GM19351 (cell line): Measurements from ENCODE around the gene SPATC1L.

ENCODE experiments used
- ATAC-seq: cut with Tn5 transposase; IDR thresholded peaks from one replicate; pipeline ENCODE4 v1.9.1; 2021; ENCODE audit warnings: mild to moderate bottlenecking, moderate library complexity; ENCODE audit not compliant: unreplicated experiment

Gene SPATC1L

DNA sequence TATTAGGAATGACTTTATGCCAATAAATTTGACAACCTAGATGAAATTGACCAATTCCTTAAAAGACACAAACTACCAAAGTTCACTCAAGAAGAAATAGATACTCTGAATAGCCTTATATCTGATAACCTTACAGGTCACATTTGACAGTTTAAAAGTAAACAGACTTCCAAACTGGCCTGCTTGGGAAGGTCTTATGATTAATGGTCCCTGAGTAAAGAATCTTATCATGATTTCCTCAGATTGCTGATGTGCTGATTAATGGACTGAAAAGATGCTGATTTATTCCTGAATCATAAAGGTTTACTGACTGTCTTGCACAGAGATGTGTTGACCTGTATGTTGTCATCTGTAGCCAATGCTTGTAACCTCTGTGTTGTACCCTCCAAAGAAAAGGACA is 19.2 kb downstream of the SPATC1L start:
- no peak for ATAC-seq

DNA sequence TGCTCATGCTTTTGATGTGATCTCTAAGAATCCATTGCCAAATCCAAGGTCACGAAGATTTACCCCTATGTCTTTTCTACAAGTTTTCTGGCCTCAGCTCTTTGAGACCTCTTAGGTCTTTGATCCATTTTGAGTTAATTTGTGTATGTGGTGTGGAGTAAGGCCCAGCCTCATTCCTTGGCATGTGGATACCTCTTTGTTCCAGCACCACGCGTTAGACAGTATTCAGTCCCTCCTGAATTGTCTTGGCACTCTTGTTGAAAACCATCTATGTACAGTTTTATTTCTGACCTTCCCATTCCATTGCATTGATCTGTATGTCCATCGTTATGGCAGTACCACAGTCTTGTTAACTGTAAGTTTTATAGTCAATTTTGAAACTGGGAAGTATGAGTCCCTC is 20.9 kb downstream of the SPATC1L start:
- no peak for ATAC-seq

DNA sequence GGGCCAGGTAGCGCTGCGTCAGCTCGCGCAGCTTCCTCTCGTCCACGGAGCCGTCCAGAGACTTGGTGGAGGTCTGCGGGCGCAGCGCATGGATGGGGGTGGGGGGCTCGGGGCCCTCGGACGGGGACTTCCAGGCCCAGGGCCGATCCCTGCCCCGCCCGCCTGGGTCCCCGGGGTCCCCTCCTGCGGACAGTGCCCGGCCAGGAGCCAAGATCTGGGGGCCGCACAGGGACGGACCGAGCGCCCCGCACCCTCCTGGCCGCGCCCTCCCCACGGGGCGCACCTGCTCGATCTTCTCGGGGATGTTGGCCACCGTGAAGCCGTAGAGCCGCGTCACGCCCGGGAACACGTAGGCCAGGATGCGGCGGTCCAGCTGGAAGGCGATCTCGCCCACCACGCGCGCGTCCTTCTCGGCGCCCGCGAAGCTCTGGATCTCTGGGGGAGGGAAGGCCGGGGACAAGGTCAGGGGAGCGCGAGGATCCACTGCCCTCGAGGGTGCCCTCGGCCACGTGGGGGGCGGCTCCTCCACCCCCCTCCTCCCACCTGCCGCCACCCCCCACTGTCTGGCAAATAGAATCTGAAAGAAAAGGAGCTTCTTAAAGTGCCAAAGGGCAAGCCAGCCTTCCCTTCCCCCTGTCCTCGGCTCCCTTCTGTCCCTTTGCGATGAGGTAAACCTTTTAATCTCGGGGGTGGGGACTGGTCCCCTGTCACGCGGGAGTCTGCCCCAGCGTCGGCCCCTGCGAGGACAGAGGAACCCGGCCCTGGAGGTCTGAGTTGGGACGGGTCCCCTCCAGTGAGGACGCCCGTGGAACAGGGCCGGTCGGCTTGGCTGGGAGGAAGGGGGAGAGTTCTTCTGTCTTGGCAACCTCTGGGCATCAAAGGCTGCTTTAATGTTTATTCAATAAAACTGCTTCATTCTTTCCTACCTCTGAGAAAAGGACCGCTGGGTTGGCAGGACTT is 22.3 kb downstream of the SPATC1L start:
- no peak for ATAC-seq

GRCh38 chr21:46160907-46161632 is 23.2 kb downstream of the SPATC1L start:
- no peak for ATAC-seq

DNA sequence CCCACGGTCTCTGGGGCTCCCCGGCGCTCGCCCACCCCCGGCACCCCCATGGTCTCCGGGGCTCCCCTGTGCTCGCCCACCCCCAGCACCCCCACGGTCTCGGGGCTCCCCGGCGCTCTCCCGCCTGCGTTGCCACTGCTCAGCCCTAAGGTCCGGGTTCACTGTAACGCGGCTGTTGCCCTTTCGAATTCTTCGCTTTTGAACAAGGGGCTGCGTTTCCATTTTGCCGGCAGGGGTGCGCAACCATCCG is 23.7 kb downstream of the SPATC1L start:
- no peak for ATAC-seq

DNA sequence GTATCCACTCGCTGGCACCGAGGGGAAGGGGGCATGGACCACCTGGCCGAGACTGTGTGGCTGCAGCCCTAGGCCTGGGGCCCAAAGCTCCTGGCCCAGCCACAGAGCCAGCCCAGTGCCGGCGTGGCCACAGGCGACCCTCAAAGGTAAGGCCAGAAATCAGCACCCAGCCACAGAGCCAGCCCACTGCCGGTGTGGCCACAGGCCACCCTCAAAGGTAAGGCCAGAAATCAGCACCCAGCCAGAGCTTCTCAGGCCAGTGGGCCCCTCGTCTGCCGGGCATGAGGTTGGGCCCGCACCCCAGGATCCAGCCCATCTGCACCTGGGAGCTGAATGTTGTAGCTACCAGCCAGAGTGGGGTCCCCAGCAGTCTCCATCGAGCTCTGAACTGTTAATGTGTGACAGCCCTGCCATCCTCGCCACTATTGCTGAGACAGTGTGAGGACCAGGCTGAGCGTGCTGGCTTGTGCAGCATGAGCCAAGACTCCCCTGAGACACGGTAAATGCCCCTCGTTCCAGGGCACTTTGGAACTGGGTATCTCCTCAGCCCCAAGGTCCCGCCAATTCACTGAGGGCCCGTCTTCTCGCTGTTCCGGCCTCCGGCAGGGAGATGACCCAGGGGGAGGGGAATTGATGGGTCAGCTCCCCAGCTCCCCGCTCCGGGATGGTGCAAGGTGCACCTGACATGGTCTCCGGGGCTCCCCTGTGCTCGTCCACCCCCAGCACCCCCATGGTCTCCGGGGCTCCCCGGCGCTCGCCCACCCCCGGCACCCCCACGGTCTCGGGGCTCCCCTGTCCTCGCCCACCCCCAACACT is 24.2 kb downstream of the SPATC1L start:
- no peak for ATAC-seq

DNA sequence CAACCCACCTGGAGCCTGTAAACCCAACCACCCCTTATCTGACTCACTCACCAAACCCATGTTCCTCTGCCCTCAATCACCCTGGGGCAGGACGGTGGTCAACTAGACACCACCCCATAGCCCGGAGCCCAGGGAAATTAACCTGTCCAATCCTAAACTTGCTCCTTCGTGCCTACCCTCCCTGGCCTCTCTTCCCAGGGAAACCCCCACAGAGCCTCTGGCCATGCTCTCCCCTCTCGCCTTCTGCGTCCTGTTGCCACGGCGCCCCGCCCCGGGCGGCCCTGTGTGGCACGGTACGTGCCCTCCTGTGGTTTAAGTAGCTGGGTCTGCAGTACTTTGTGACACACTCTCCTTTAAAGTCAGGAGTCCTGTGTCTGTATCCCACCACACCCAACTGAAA is 24.9 kb downstream of the SPATC1L start:
- no peak for ATAC-seq

- no peak for ATAC-seq
These were observed 25.5 kb downstream of the SPATC1L start for GRCh38 chr21:46158666-46159300.

DNA sequence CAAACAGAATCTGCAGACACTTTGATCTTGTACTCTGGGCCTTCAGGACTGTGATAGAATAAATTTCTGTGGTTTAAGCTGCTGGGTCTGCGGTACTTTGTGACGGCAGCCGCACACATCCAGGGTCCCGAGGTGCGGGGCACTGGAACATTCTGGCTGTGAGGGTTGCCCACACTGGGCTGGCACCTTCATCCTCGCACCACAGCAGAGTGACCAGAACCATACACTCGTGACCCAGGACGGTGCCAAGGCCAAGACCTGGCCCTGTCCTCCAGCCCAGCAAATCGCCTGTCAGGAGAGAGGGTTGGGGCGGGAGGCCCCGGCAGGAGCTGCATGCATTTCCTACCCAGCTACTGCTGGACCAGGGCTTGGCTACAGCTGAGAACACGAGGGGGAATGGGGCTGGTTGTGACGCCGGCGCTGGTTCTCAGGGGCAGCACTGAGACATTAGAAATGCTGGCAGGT is 26.2 kb downstream of the SPATC1L start:
- ATAC-seq: no peak

DNA sequence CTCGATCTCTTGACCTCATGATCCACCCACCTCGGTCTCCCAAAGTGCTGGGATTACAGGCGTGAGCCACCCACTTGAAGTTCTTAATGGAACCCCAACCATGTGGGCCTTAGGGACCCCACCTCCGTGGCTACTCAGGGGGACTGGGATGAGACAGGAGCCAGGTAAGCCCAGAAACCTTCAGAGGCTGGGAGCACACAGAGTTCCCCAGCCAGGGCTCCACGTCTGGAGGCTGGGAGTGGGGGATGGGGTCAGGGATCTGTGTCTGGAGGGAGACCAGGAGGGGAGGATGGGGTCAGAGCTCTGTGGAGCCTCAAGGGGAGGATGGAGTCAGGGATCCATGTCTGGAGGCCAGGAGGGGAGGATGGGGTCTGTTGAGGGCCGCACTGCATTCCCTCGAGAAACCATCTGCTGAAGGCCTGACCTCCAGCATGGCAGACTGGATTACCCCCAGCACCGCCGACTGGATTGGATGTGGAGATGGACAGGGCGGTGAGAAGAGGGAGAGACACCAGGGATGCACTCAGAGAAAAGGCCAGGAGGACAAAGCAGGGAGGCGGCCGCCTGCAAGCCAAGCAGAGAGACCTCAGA is 26.8 kb downstream of the SPATC1L start:
- ATAC-seq: no peak

GRCh38 chr21:46156678-46157077 is 27.6 kb downstream of the SPATC1L start:
- ATAC-seq: no peak

GRCh38 chr21:46156378-46156645 is 27.9 kb downstream of the SPATC1L start:
- ATAC-seq: no peak

- no peak for ATAC-seq
These were observed 28.5 kb downstream of the SPATC1L start, which contains the start of gene FTCD for GRCh38 chr21:46155514-46156377. FTCD (minus strand) TSS chr21:46155579; CDS start chr21:46155523, 56 bp downstream.

GRCh38 chr21:46154955-46155513 is 29.2 kb downstream of the SPATC1L start:
- no peak for ATAC-seq

DNA sequence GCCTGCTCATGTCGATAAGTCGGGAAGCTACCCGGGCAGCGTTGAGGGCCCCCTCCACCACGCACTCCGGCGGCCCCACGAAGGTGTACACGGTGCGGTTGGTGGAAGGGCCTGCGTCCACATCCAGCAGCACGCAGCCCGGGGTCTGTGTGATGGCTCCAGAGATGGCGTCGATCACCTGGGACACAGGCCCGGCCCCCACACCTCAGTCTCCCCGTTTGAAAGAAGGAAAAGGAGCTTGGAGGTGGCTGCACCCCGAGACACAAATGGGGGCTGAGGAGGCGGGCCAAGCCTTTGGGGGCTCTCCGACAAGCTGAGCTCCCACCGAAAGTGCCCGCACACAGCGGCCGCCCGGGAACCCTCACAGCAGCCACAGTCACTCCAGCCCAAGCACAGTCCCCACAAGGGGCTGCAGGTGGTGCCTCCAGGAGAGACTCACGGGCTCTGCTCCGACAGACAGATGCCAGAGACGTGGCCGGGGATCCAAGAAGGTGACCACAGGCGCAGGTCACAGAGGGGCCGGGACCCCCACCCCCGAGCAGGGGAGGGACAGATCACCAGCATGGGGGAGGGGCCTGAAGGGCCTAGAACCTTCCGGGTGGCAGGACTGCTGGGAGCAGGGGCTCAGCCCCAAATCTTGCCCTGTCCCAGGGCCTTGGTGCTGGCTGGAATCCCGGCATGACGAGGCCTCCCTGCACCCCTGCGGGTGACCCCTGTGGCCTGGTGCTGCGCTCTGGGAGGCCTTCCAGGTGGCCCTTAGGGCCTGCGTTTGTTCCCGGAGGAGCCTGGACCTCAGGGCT is 29.9 kb downstream of the SPATC1L start:
- ATAC-seq: no peak

GRCh38 chr21:46153247-46154154 is 30.8 kb downstream of the SPATC1L start:
- no peak for ATAC-seq

DNA sequence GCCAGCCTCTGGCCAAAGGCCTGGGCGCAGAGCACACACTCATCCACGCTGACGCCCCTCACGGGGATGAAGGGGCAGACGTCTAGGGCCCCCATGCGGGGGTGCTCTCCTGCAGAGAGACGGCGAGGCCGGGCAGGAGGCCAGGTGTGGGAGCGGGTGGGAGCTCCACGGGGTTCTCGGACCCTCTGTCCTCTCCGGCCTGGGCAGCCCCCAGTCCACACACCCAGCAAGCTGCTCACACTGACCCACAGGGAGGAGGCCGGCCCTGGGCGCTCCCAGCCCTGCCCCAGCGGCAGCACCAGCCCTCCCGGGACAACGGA is 31.4 kb downstream of the SPATC1L start:
- no peak for ATAC-seq
